Endothelial cell of umbilical vein (primary cell): ENCODE results near the gene XPO5.

ENCODE experiments used
- CTCF ChIP-seq, 2 donors: IDR thresholded peaks; 1 replicate in 1 of 2; 2 replicates in 1 of 2; pipeline ENCODE4 v1.5.1; 2011; ENCODE audit warnings: low read length in 2 of 2, mild to moderate bottlenecking in 2 of 2, moderate library complexity in 2 of 2, control low read depth in 1 of 2, inconsistent platforms in 1 of 2, low read depth in 1 of 2; ENCODE audit not compliant: insufficient read depth in 1 of 2; ENCODE audit errors: extremely low read depth in 1 of 2
- EZH2 ChIP-seq: IDR thresholded peaks from 2 replicates; pipeline ENCODE4 v1.6.1; 2012; ENCODE audit warnings: borderline replicate concordance, low read depth, mild to moderate bottlenecking, moderate library complexity, low read length, inconsistent platforms; ENCODE audit not compliant: severe bottlenecking
- FOS ChIP-seq: IDR thresholded peaks from 2 replicates; pipeline ENCODE4 v1.6.1; 2011; ENCODE audit warnings: mild to moderate bottlenecking, low read length, moderate library complexity, borderline replicate concordance; ENCODE audit not compliant: insufficient read depth
- JUN ChIP-seq: IDR thresholded peaks from 2 replicates; pipeline ENCODE4 v1.6.1; 2011; ENCODE audit warnings: borderline replicate concordance, low read depth; ENCODE audit not compliant: insufficient read length, insufficient read depth
- MYC ChIP-seq: IDR thresholded peaks from one replicate; pipeline ENCODE4 v1.6.1; 2011; ENCODE audit warnings: mild to moderate bottlenecking, low read depth, low read length
- POLR2A ChIP-seq: IDR thresholded peaks from 2 replicates; pipeline ENCODE4 v1.6.1; 2012; ENCODE audit warnings: low read depth, mild to moderate bottlenecking, control low read depth, low read length
- POLR2AphosphoS5 ChIP-seq: IDR thresholded peaks from 2 replicates; pipeline ENCODE4 v1.6.1; 2012; ENCODE audit warnings: low read depth, mild to moderate bottlenecking, control low read depth, low read length, moderate library complexity; ENCODE audit not compliant: insufficient read depth

GRCh38 chr6:43522547-43523261 is 53.1 kb downstream of the XPO5 start:
- no peak for TF ChIP-seq EZH2
- no peak for TF ChIP-seq CTCF (IDR thresholded peaks at IDR 0.05; ENCODE audit: extremely low read depth in 1 of 2, insufficient read depth in 1 of 2, low read depth in 1 of 2, low read length in 2 of 2)
- TF ChIP-seq POLR2A = no peak
- TF ChIP-seq MYC = no peak
- no peak for TF ChIP-seq FOS
- TF ChIP-seq POLR2AphosphoS5 = no peak
- no peak for TF ChIP-seq JUN
